ENCODE results near the gene PBRM1. TPM values are rescaled to one million over a fixed set of nuclear protein-coding genes. Genes with fewer than 3 reads are reported as not detected.
A peak's percentile ranks its signal among the peaks of the same experiment; 100 is the strongest.
"Not testable (repeated sequence)": the region's sequence is repeated elsewhere in the genome, so short reads cannot be mapped to it uniquely, and the experiment has no call there.

PBRM1 gene
- 10 to 100 TPM; 52.3 to 59.2 TPM for total RNA-seq

- peak; percentile 96 for DNase-seq
- Mint-ChIP-seq H3K27me3 (no peaks in the 10 kb centered on the region), H3K36me3 (peaks cover 60% of the 10 kb centered on the region), H3K4me1 (ENCODE audit: low read depth) (peaks cover 72% of the 10 kb centered on the region), H3K9me3 (no peaks in the 10 kb centered on the region), H3K27ac (peak within 1 kb of the TSS; percentile 96), H3K4me3 (peak within 1 kb of the TSS; percentile 91)
- ChIA-PET CTCF (interaction anchor here (2.1 kb wide), 1 partner anchor 15 kb away, joined by 11 read pairs; no protein-coding TSS in a partner anchor), POLR2A (interaction anchor here (0.9 to 3.2 kb wide), 8 partner anchors 10 to 408 kb away, joined by 3 to 25 read pairs (median 4); partner anchors contain the start of genes GLT8D1, SPCS1, UQCC5 and WDR82)
- intact Hi-C loops (cut with micrococcal nuclease) = loop anchor here (1.0 to 10.0 kb wide), 5 partner anchors 15 to 359 kb away; partner anchors contain the start of genes NISCH, SFMBT1, SPCS1 and UQCC5
Observed at GRCh38 chr3:52685709-52686691, at the start of gene PBRM1, which contains the start of gene GNL3. PBRM1 (minus strand) TSS chr3:52685913. GNL3 (plus strand) TSS chr3:52686032; CDS start chr3:52686093, 61 bp downstream.

GRCh38 chr3:52733256-52733891 is 47.7 kb upstream of the PBRM1 start:
- ChIA-PET POLR2A (no interaction called here), CTCF (interaction anchor here (0.6 kb wide), 1 partner anchor 462 kb away, joined by 3 read pairs; no protein-coding TSS in a partner anchor)
- H3K27me3 Mint-ChIP-seq = no peaks in the 10 kb centered on the region

GRCh38 chr3:52731590-52731989 is 45.9 kb upstream of the PBRM1 start:
- intact Hi-C loops (cut with micrococcal nuclease) = no loop called here
- Mint-ChIP-seq H3K36me3 (peaks cover 60% of the 10 kb centered on the region), H3K4me1 (ENCODE audit: low read depth) (peaks cover 6% of the 10 kb centered on the region), H3K27ac (no peak overlapping the region), H3K4me3 (no peak overlapping the region), H3K9me3 (peaks cover 30% of the 10 kb centered on the region), H3K27me3 (no peaks in the 10 kb centered on the region)
- CTCF ChIA-PET = no interaction called here
- POLR2A ChIA-PET = no interaction called here
- DNase-seq = no peak

More at GRCh38 chr3:52733256-52733891, 47.7 kb upstream of the PBRM1 start:
- intact Hi-C loops (cut with micrococcal nuclease) = no loop called here
- H3K9me3 Mint-ChIP-seq = peaks cover 29% of the 10 kb centered on the region
- peaks cover 6% of the 10 kb centered on the region for H3K4me1 Mint-ChIP-seq (ENCODE audit: low read depth)
- peaks cover 65% of the 10 kb centered on the region for H3K36me3 Mint-ChIP-seq
- no peak overlapping the region for H3K27ac Mint-ChIP-seq
- no peak for DNase-seq
- H3K4me3 Mint-ChIP-seq = no peak overlapping the region

GRCh38 chr3:52730681-52731080 is 45.0 kb upstream of the PBRM1 start:
- POLR2A ChIA-PET = no interaction called here
- CTCF ChIA-PET = no interaction called here
- peaks cover 56% of the 10 kb centered on the region for H3K36me3 Mint-ChIP-seq
- peaks cover 6% of the 10 kb centered on the region for H3K4me1 Mint-ChIP-seq (ENCODE audit: low read depth)
- H3K27ac Mint-ChIP-seq = no peak overlapping the region
- no peak for DNase-seq
- no peaks in the 10 kb centered on the region for H3K27me3 Mint-ChIP-seq
- peaks cover 30% of the 10 kb centered on the region for H3K9me3 Mint-ChIP-seq
- intact Hi-C loops (cut with micrococcal nuclease) = no loop called here
- H3K4me3 Mint-ChIP-seq = no peak overlapping the region

GRCh38 chr3:52728753-52729152 is 43.0 kb upstream of the PBRM1 start:
- H3K9me3 Mint-ChIP-seq = peaks cover 29% of the 10 kb centered on the region
- H3K27me3 Mint-ChIP-seq; H3K4me3 Mint-ChIP-seq; DNase-seq; POLR2A ChIA-PET; H3K4me1 Mint-ChIP-seq (ENCODE audit: low read depth); CTCF ChIA-PET; H3K27ac Mint-ChIP-seq; intact Hi-C loops (cut with micrococcal nuclease): not testable (repeated sequence)
- H3K36me3 Mint-ChIP-seq = peaks cover 47% of the 10 kb centered on the region

- H3K36me3 Mint-ChIP-seq = peaks cover 17% of the 10 kb centered on the region
- POLR2A ChIA-PET = no interaction called here
Observed at GRCh38 chr3:52724511-52724910, 38.8 kb upstream of the PBRM1 start.

GRCh38 chr3:52723935-52724334 is 38.2 kb upstream of the PBRM1 start:
- Mint-ChIP-seq H3K4me3 (no peak overlapping the region), H3K4me1 (ENCODE audit: low read depth) (peaks cover 20% of the 10 kb centered on the region), H3K27ac (no peak overlapping the region), H3K9me3 (peaks cover 11% of the 10 kb centered on the region), H3K27me3 (no peaks in the 10 kb centered on the region), H3K36me3 (peaks cover 18% of the 10 kb centered on the region)
- intact Hi-C loops (cut with micrococcal nuclease) = no loop called here
- DNase-seq = no peak
- ChIA-PET CTCF (no interaction called here), POLR2A (no interaction called here)

More at GRCh38 chr3:52724511-52724910, 38.8 kb upstream of the PBRM1 start:
- intact Hi-C loops (cut with micrococcal nuclease) = no loop called here
- H3K4me1 Mint-ChIP-seq (ENCODE audit: low read depth) = peaks cover 20% of the 10 kb centered on the region
- peaks cover 14% of the 10 kb centered on the region for H3K9me3 Mint-ChIP-seq
- H3K4me3 Mint-ChIP-seq = no peak overlapping the region
- no peaks in the 10 kb centered on the region for H3K27me3 Mint-ChIP-seq
- DNase-seq = no peak
- H3K27ac Mint-ChIP-seq = no peak overlapping the region
- CTCF ChIA-PET = no interaction called here

GRCh38 chr3:52722491-52722890 is 36.8 kb upstream of the PBRM1 start:
- Mint-ChIP-seq H3K4me3 (no peak overlapping the region), H3K36me3 (peaks cover 16% of the 10 kb centered on the region), H3K9me3 (peaks cover 5% of the 10 kb centered on the region), H3K27ac (no peak overlapping the region), H3K4me1 (ENCODE audit: low read depth) (peaks cover 20% of the 10 kb centered on the region), H3K27me3 (no peaks in the 10 kb centered on the region)
- no peak for DNase-seq
- ChIA-PET POLR2A (no interaction called here), CTCF (no interaction called here)
- intact Hi-C loops (cut with micrococcal nuclease) = no loop called here

- Mint-ChIP-seq H3K4me1 (ENCODE audit: low read depth) (peaks cover 20% of the 10 kb centered on the region), H3K27me3 (no peaks in the 10 kb centered on the region), H3K27ac (no peak overlapping the region), H3K4me3 (no peak overlapping the region), H3K36me3 (peaks cover 16% of the 10 kb centered on the region), H3K9me3 (peaks cover 5% of the 10 kb centered on the region)
- no peak for DNase-seq
- CTCF ChIA-PET = no interaction called here
- POLR2A ChIA-PET = no interaction called here
- intact Hi-C loops (cut with micrococcal nuclease) = no loop called here
Observed at GRCh38 chr3:52721730-52722008, 36.0 kb upstream of the PBRM1 start.

GRCh38 chr3:52721002-52721729 is 35.5 kb upstream of the PBRM1 start:
- no peak for DNase-seq
- CTCF ChIA-PET = no interaction called here
- Mint-ChIP-seq H3K27me3 (no peaks in the 10 kb centered on the region), H3K9me3 (peaks cover 5% of the 10 kb centered on the region), H3K4me3 (no peak overlapping the region), H3K4me1 (ENCODE audit: low read depth) (peaks cover 20% of the 10 kb centered on the region), H3K27ac (peak overlapping the region; percentile 71), H3K36me3 (peaks cover 16% of the 10 kb centered on the region)
- intact Hi-C loops (cut with micrococcal nuclease) = no loop called here
- POLR2A ChIA-PET = no interaction called here

GRCh38 chr3:52719618-52720017 is 33.9 kb upstream of the PBRM1 start:
- Mint-ChIP-seq H3K4me1 (ENCODE audit: low read depth) (peaks cover 20% of the 10 kb centered on the region), H3K27me3 (no peaks in the 10 kb centered on the region), H3K9me3 (peaks cover 5% of the 10 kb centered on the region), H3K4me3 (no peak overlapping the region), H3K27ac (no peak overlapping the region), H3K36me3 (peaks cover 16% of the 10 kb centered on the region)
- CTCF ChIA-PET = interaction anchor here (1.0 kb wide), 1 partner anchor 131 kb away, joined by 3 read pairs; no protein-coding TSS in a partner anchor
- intact Hi-C loops (cut with micrococcal nuclease) = no loop called here
- no peak for DNase-seq
- POLR2A ChIA-PET = interaction anchor here (0.6 kb wide), 1 partner anchor 454 kb away, joined by 3 read pairs; no protein-coding TSS in a partner anchor
